ENCODE measurements around the gene TCF12.

GRCh38 chr15:57339321-57339720 is 420.9 kb downstream of the TCF12 start:
- no peak for TF ChIP-seq YY1 (IDR thresholded peaks at IDR 0.05; ENCODE audit: insufficient read depth, insufficient read length)
- no peak for TF ChIP-seq ZNF274 (IDR thresholded peaks at IDR 0.05; ENCODE audit: low read depth, low read length)
